Smooth muscle cell of the brain vasculature (primary cell): ENCODE data around the gene CRYGN.
A peak's percentile ranks its signal among the peaks of the same experiment; 100 is the strongest.

Source experiments
- DNase-seq: peaks from one replicate; pipeline ENCODE4 v3.0.0-alpha.2; 2012; ENCODE audit warnings: low read depth, low spot score

The CRYGN gene

GRCh38 chr7:151426904-151427704 lies 12.8 kb downstream of the CRYGN start:
- no peak for DNase-seq

- peak; percentile 92 for DNase-seq
Observed at GRCh38 chr7:151426441-151426903, 13.5 kb downstream of the CRYGN start.

DNA sequence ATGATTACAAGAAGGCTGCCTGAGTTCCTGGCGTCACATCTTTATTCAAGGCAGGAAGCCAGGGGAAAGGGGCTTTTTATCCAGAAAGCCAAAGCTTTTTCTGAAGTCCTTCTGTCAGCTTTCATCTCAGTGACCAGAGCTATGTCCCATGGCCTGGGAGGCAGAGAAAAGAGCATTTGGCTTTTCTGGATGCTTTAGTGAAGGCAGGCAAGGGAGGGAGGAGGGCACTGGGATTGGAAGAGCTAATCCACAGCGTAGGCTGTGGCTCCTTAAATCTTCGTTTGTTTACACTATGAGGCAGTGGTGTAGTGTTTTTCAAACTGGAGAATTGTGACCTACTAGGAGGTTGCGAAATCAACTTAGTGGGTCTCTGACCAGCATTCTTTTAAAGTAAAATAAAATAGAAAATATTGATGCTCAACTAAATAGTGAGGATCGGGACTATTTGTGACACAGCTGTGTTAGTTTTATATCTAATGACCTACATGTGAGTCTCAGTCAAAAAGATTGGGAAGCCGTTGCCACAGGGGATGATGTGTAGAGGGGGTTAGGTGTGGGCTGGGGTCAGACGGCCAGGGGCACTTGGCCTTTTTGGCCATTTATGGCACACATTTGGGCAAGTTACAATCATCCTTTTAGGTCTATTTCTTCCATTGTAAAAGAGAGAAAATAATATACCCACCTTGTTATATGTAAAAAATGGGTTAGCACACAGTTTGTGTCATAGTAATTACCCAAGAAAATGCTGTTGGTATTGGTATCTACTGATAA lies 14.1 kb downstream of the CRYGN start:
- no peak for DNase-seq

- no peak for DNase-seq
Observed at GRCh38 chr7:151424799-151425198, 15.1 kb downstream of the CRYGN start.

DNA sequence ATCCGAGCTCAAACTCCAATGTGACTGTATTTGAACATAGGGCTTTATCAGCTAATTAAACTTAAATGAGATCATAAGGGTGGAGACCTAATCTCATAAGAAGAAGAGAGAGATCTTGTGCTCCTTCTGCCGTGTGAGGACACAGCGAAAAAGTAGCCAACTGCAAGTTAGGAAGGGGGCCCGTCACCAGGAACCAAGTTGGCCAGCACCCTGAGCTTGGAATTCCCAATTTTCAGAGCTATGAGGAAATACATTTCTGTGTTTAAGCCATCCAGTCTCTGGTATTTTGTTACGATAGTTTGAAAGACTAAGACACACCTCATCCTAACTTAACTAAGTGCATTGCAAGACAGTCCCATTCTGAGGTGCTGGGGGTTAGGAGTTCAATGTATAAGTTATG lies 16.0 kb downstream of the CRYGN start:
- no peak for DNase-seq

DNA sequence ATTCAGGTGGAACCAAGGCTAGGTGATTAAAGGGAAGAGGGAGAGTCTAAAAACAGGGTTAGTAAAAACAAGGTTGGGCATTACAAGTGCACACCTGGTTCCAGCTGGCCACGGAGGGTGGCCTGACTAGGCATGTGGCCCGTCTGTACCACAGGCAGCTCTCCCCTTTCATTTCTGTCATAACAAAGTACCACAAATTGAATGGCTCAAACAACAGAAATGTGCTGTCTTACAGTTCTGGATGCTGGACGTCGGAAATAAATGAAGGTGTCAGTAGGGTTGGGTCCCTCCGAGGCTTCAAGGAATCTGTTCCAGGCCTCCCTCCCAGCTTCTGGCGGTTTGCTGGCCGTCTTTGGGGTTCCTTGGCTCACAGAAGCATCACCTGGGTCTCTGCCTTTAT lies 16.7 kb downstream of the CRYGN start:
- no peak for DNase-seq

- DNase-seq, result no peak
Observed at GRCh38 chr7:151422212-151422611, 17.7 kb downstream of the CRYGN start.

DNA sequence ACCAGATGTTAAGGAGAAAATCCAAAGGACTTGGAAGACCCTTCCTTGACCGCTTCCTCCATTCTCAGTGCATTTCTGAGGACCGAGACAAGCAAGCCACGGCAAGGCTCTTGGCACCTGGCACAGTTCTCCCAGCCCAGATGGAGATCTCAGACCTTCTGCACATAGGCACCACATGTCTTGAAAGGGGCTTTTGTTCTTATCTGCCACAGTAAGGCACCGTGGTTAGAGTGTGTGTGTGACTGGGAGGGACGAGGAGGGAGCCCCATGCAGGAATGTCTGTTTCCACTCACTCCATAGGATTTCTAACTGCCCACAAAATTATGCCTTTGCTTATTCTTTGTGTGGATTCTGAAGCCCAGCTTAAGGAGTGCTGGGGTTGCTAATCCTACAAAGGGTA lies 19.8 kb downstream of the CRYGN start:
- DNase-seq, result no peak

GRCh38 chr7:151416941-151417315 lies 23.0 kb downstream of the CRYGN start:
- DNase-seq, result no peak

DNA sequence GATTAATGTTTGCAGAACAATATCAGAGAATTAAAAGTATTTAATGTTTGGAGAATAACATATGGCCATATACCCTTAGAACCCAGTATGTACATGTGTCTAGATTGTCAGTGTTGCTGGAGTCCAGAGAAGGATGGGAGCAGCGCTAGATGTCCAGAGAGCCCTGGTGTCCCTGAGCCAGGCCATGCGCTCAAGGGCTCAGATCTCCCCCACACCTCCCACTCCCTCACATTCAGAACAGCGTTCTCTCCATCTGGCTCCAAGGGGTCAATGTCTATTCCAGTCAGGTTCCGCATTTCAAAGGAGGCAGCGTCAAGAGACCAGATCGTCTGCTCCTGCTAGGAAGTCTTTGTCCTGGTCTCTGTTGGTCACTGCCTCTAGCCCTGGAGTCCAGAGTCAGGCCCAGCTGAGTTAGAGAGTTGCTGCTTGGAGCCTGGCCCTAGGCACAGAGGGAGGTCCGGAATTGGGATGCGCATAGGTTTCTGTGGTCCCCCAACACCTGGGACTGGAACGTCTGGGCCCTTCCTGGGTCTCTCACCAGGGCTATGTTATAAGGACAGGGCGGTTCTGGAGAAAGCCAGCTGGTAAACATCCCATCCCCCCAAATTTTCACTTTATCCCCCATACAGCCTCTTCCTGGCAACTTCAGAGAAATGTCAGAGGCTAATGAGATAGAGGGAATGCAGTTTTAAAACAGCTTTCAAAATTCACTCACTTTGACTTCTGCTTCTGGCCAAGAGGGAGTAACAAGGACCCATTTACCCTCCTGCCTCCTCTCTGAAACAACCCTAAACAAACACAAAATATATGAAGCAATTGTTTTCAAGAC lies 23.6 kb downstream of the CRYGN start:
- DNase-seq, result no peak

GRCh38 chr7:151415375-151416105 lies 24.4 kb downstream of the CRYGN start:
- DNase-seq, result no peak

DNA sequence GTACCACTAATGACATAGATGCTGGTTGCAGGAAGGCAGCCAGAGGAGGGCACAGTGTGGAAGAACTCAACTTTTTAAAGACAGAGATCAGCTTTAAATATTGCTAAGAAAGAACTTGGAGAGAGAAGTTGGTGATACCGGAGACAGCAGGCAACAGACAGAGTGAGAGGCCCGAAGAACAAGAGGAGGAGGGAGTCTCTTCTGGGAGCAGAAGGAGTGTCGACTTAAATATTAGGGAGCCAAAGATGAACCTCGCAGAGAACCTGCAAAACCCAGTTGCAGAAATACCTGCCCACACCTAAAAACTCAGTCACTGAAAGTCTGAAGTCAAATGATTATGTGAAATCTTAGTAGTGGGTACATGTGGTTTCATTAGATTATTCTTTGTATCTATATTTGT lies 26.7 kb downstream of the CRYGN start:
- no peak for DNase-seq

- DNase-seq, result no peak
Observed at GRCh38 chr7:151412318-151412717, 27.6 kb downstream of the CRYGN start.

DNA sequence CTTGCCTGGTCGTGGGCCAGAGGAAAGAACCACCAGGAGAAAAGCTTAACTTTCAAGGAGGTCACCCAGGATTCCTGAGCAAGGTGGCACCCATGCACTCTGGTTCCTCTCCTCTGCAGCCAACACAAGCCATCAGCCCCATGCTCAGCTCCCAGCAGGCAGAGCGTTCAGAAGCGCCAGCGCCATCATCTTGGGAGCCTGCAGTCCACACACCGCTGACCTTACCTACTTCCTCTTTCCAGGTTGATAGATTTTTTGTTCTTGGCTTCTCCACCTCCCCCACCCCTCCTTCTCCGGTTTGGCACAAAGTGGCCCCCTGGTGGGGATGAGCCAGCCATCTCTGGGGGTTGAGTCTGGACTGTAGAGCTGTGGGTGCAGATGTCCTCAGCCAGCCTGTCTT lies 28.4 kb downstream of the CRYGN start:
- DNase-seq, result no peak

GRCh38 chr7:151410405-151411390 lies 29.2 kb downstream of the CRYGN start:
- DNase-seq, result no peak

DNA sequence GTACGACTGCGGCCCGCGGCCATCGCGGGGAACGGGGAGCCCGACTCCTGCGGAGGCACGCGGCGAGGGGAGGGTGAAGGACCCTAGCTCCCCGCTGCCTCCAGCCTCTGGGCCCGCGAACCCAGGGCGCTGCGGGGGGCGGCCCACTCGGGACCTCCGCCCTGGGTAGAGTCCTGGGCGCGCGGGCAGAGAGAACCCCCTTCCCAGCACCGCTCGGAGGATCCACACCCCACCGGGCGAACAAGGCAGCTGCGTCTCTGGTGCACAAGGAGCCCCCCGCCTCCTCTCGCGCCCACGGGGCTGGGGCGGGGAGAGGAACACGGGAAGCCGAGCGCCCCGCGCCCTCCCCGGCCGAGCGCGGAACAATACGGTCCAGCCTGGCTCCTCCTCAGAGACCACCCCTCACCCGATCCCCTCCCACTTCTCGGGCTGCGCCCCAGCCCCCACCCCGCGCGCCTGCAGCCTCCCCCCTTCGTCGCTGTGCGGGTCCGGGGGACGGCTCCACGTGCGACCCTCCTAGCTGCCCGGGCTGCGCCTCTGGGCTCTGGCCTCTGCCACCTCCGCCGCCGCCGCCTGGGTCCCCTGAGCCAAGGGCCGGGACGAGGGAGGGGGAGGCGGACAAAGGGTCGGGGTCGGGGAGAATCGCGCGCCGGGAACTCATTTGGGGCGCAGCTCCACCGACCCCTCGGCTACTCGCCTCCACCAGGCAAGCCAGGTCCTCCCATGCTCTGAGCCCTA lies 30.1 kb downstream of the CRYGN start, which contains the start of gene WDR86:
TSS of gene WDR86 (minus strand) at position 372 of the 738 bp plus-strand sequence. CDS start 449 bp downstream, outside the sequence.
- no peak for DNase-seq

GRCh38 chr7:151408839-151409666 lies 30.9 kb downstream of the CRYGN start:
- DNase-seq, result no peak

DNA sequence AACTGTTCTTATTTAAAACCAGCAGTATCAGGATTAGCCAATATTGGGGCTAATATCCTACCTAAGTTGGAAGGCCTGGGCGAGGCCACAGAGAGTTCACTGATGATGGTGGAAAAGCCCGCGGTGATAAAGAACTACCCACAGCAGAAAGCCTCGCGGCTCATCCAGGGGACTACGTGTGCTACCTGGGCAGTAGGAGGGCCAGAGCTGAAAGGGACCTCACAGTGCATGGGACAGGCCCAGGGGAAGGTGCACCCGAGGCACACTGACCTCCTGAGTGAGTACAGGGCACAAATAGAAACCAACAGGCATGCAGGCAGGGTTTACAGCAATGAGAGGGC lies 31.5 kb downstream of the CRYGN start:
- no peak for DNase-seq
